Colonic mucosa (tissue), 4 donors: Measurements from ENCODE around the gene RAP1GAP2. TPM values are rescaled to one million over a fixed set of nuclear protein-coding genes. Genes with fewer than 3 reads are reported as not detected.
A peak's percentile ranks its signal among the peaks of the same experiment; 100 is the strongest.

Experiments used
- DNase-seq: peaks from one replicate; pipeline ENCODE4 v3.0.0-alpha.2; 2020
- H3K27ac ChIP-seq: fragments of 200-600 bp; one replicate; pipeline ENCODE4 v1.8.0; 2021
- H3K27me3 ChIP-seq: fragments of 200-600 bp; one replicate; pipeline ENCODE4 v1.8.0; 2021
- H3K36me3 ChIP-seq: fragments of 200-600 bp; one replicate; pipeline ENCODE4 v1.8.0; 2021
- H3K4me1 ChIP-seq: fragments of 200-600 bp; one replicate; pipeline ENCODE4 v1.8.0; 2021; ENCODE audit warnings: mild to moderate bottlenecking
- H3K4me3 ChIP-seq: fragments of 200-600 bp; one replicate; pipeline ENCODE4 v1.8.0; 2021
- H3K9ac ChIP-seq, 2 donors: one replicate each; pipeline ENCODE4 v1.7.0; 2013; ENCODE audit warnings: control low read depth in 2 of 2, low read depth in 2 of 2, low read length in 2 of 2
- H3K9me3 ChIP-seq: fragments of 200-600 bp; one replicate; pipeline ENCODE4 v1.8.0; 2021
- CTCF ChIP-seq: fragments of 200-600 bp; IDR thresholded peaks from one replicate; pipeline ENCODE4 v1.8.0; 2022; ENCODE audit warnings: antibody characterized with exemption, mild to moderate bottlenecking
- intact Hi-C: fragments of 100-400 bp; cut with DNase I; formaldehyde crosslinking; loops from one replicate; pipeline ENCODE4 v1.14.1; 2022
- total RNA-seq, 2 donors: library from RNA; stranded (reverse); fragmentation: NEBNext Ultra II Directional in 1 of 2; extraction: Animal tissue kit (Norgen Biotek cat#: 25700) in 1 of 2; gene quantifications; one replicate each; pipeline ENCODE4 v1.2.1, GENCODE V29; 2021
- donor health status: healthy.
- donor health status: DM: no; HTN: no; CAD: no.
- donor health status: DM: no; HTN: no; CAD: no.

RAP1GAP2 gene
- total RNA-seq, 2 donors from 2014 or later = 45.2 to 45.4 TPM

GRCh38 chr17:3012926-3013581 lies 216.8 kb downstream of the RAP1GAP2 start:
- peak; percentile 72 for TF ChIP-seq CTCF
- no peaks in the 10 kb centered on the region for H3K36me3 ChIP-seq

GRCh38 chr17:3015890-3016289 lies 219.7 kb downstream of the RAP1GAP2 start:
- H3K4me3 ChIP-seq = no peak overlapping the region
- H3K36me3 ChIP-seq = peaks cover 5% of the 10 kb centered on the region
- H3K9me3 ChIP-seq = no peaks in the 10 kb centered on the region
- H3K9ac ChIP-seq = no peak overlapping the region
- TF ChIP-seq CTCF = no peak
- H3K27ac ChIP-seq = no peak overlapping the region
- no peak for DNase-seq
- intact Hi-C loops = no loop called here
- H3K27me3 ChIP-seq = no peaks in the 10 kb centered on the region
- no peaks in the 10 kb centered on the region for H3K4me1 ChIP-seq

More at GRCh38 chr17:3012926-3013581, 216.8 kb downstream of the RAP1GAP2 start:
- no peaks in the 10 kb centered on the region for H3K27me3 ChIP-seq
- no peak overlapping the region for H3K9ac ChIP-seq
- H3K4me3 ChIP-seq = no peak overlapping the region
- intact Hi-C loops = loop anchor here (5.0 kb wide), 2 partner anchors 166 to 186 kb away; no protein-coding TSS in a partner anchor
- DNase-seq = peak; percentile 68
- no peaks in the 10 kb centered on the region for H3K9me3 ChIP-seq
- no peaks in the 10 kb centered on the region for H3K4me1 ChIP-seq
- H3K27ac ChIP-seq = no peak overlapping the region

GRCh38 chr17:3017936-3018335 lies 221.7 kb downstream of the RAP1GAP2 start:
- DNase-seq = no peak
- intact Hi-C loops = no loop called here

GRCh38 chr17:3019761-3020160 lies 223.5 kb downstream of the RAP1GAP2 start:
- H3K27me3 ChIP-seq = no peaks in the 10 kb centered on the region
- DNase-seq = no peak
- H3K4me3 ChIP-seq = no peak overlapping the region
- no peak for TF ChIP-seq CTCF
- intact Hi-C loops = no loop called here
- no peak overlapping the region for H3K27ac ChIP-seq
- H3K9ac ChIP-seq = no peak overlapping the region
- peaks cover 5% of the 10 kb centered on the region for H3K36me3 ChIP-seq
- no peaks in the 10 kb centered on the region for H3K4me1 ChIP-seq
- no peaks in the 10 kb centered on the region for H3K9me3 ChIP-seq

More at GRCh38 chr17:3017936-3018335, 221.7 kb downstream of the RAP1GAP2 start:
- no peak for TF ChIP-seq CTCF
- no peak overlapping the region for H3K27ac ChIP-seq
- H3K36me3 ChIP-seq = peaks cover 5% of the 10 kb centered on the region
- no peak overlapping the region for H3K9ac ChIP-seq
- no peaks in the 10 kb centered on the region for H3K27me3 ChIP-seq
- H3K9me3 ChIP-seq = no peaks in the 10 kb centered on the region
- no peak overlapping the region for H3K4me3 ChIP-seq
- no peaks in the 10 kb centered on the region for H3K4me1 ChIP-seq

GRCh38 chr17:3020381-3020780 lies 224.1 kb downstream of the RAP1GAP2 start:
- no peak overlapping the region for H3K4me3 ChIP-seq
- H3K9me3 ChIP-seq = no peaks in the 10 kb centered on the region
- DNase-seq = no peak
- intact Hi-C loops = no loop called here
- TF ChIP-seq CTCF = no peak
- no peaks in the 10 kb centered on the region for H3K4me1 ChIP-seq
- no peak overlapping the region for H3K9ac ChIP-seq
- no peak overlapping the region for H3K27ac ChIP-seq
- H3K36me3 ChIP-seq = peaks cover 5% of the 10 kb centered on the region
- H3K27me3 ChIP-seq = no peaks in the 10 kb centered on the region
